HG03064 (cell line): ENCODE data around the gene TRMU.

ENCODE experiments used
- ATAC-seq: cut with Tn5 transposase; IDR thresholded peaks from one replicate; pipeline ENCODE4 v1.9.1; 2021; ENCODE audit warnings: low read depth; ENCODE audit not compliant: unreplicated experiment

TRMU gene

GRCh38 chr22:46367707-46368191 lies 32.2 kb downstream of the TRMU start:
- ATAC-seq = no peak

- no peak for ATAC-seq
Observed at GRCh38 chr22:46368422-46368821, 32.9 kb downstream of the TRMU start.

- no peak for ATAC-seq
Observed at GRCh38 chr22:46368871-46369715, 33.6 kb downstream of the TRMU start.

- no peak for ATAC-seq
Observed at GRCh38 chr22:46369716-46370583, 34.4 kb downstream of the TRMU start.

- ATAC-seq = no peak
Observed at GRCh38 chr22:46370584-46371291, 35.2 kb downstream of the TRMU start.

- ATAC-seq = no peak
Observed at GRCh38 chr22:46371623-46372226, 36.2 kb downstream of the TRMU start.

GRCh38 chr22:46372686-46373085 lies 37.2 kb downstream of the TRMU start:
- ATAC-seq = no peak

- ATAC-seq = no peak
Observed at GRCh38 chr22:46373159-46373558, 37.6 kb downstream of the TRMU start.

GRCh38 chr22:46373921-46374662 lies 38.6 kb downstream of the TRMU start:
- no peak for ATAC-seq

GRCh38 chr22:46374663-46375474 lies 39.4 kb downstream of the TRMU start:
- no peak for ATAC-seq

GRCh38 chr22:46376111-46376510 lies 40.6 kb downstream of the TRMU start:
- no peak for ATAC-seq

GRCh38 chr22:46376908-46377524 lies 41.5 kb downstream of the TRMU start:
- ATAC-seq = no peak

- no peak for ATAC-seq
Observed at GRCh38 chr22:46377525-46378425, 42.3 kb downstream of the TRMU start.

- ATAC-seq = no peak
Observed at GRCh38 chr22:46378426-46379065, 43.0 kb downstream of the TRMU start.

GRCh38 chr22:46379066-46379930 lies 43.8 kb downstream of the TRMU start:
- no peak for ATAC-seq

- no peak for ATAC-seq
Observed at GRCh38 chr22:46380069-46380468, 44.6 kb downstream of the TRMU start.
